HG03342 (cell line): Measurements from ENCODE around the gene LRRN1.

Source experiments
- ATAC-seq: cut with Tn5 transposase; IDR thresholded peaks from one replicate; pipeline ENCODE4 v1.9.1; 2021; ENCODE audit warnings: mild to moderate bottlenecking, moderate library complexity; ENCODE audit not compliant: unreplicated experiment

Gene LRRN1

DNA sequence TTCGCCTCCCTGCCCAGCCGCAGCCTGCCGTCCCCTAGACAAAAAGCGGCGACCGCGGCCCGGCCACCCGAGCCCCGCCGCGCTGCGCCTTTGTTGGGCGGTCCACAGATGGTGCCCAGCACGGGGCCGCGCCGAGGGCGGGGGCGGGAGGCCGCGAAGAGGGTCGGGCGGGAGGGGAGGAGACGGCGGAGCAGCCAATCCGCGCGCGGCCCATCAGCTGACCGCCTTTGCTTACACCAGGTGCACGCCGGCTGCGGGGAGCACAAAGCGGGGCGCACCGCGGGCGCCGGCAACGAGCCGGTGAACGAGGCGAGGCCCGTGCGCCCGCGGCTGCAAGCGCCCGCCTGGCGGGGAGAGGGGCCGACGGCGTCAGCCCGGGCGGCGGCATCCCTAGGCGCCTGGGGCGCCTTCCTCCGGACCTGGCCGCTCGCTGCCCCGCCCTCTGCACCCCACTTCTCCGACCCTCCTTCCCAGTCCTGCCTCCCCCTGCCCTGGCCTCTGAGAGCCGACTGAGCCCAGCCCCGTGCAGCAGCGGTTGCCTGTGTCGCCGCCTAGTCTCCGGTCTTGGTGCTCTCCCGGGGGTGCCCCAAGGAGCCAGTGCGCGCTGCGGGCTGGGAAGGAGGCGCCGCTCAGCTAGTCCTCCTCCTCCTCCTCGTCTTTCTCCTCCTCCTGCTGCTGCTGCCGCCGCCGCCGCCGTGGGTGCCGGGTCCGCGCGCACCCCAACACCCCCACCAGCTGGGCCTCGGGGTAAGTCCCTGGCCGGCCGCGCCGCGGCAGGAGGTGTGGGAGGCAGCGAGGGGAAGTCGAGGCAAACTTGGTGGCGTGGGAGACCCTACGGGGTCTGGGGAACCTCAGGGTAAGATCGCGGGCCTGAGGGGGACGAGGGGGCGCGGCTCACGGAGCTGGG is at the start of gene LRRN1:
LRRN1 (plus strand) TSS at position 259 of the 907 bp plus-strand sequence. CDS start 45,211 bp downstream, outside the sequence.
- peak; percentile 43 for ATAC-seq

DNA sequence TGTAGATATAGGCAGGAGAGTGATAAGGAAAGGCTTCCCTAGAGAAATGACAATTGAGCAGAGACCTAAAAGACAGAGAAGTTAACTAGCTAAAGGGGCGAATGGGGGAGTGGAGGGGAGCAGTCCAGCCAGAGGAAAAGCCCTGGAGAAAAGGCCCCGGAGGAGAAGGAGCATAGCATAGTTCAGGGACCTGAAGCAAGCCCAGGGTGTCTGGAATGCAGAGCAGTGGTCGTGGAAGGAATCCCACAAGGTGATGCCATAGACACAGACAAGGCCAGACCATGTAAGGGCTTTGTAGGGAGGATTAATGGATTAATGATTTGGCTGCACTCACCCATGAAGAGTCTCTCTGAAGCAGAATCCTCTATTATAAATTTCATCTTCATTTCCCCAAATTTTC is 45.8 kb upstream of the LRRN1 start:
- ATAC-seq, result no peak

GRCh38 chr3:3765661-3766060 is 33.6 kb upstream of the LRRN1 start:
- ATAC-seq, result no peak

- ATAC-seq, result no peak
These were observed 33.1 kb upstream of the LRRN1 start for GRCh38 chr3:3766140-3766539.

- no peak for ATAC-seq
These were observed 28.1 kb upstream of the LRRN1 start for GRCh38 chr3:3771094-3771493.

- no peak for ATAC-seq
These were observed 27.7 kb upstream of the LRRN1 start for GRCh38 chr3:3771567-3771966.

- no peak for ATAC-seq
These were observed 26.9 kb upstream of the LRRN1 start for GRCh38 chr3:3772338-3772737.

DNA sequence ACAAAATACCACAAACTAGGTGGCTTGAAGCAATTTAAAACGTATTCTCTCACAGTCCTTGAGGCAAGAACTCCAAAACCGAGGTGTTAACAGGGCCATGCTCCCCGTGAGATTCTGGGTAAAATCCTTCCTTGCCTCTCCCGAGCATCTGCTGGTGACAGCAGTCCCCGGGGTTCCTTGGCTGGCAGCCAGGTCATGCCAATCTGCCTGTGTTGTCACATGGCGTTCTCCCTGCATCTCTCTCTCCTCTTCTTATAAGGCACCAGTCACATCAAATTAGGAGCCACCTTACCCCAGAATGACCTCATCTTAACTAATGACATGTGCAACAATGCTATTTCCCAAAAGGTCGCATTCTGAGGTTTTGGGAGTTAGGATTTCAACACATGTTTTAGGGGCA is 26.3 kb upstream of the LRRN1 start:
- no peak for ATAC-seq

DNA sequence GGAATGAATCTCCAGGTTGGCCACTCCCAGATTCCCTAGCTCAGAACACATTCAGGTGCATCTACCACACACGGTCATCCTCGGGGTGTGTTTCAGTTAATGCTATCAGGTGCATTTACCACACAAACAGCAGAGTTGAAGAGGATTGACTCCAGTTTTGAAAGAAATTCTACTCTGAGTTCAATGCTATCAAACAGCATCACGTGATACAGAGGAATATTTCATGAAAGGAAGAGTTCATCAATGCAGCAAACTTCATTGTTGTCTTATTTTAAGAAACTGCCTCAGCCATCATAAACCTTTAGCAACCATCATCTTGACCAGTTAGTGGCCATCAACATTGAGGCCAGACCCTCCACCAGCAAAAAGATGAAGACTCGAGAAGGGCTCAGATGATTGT is 22.6 kb upstream of the LRRN1 start:
- ATAC-seq, result no peak

- ATAC-seq, result no peak
These were observed 21.0 kb upstream of the LRRN1 start for GRCh38 chr3:3778216-3778615.

- ATAC-seq, result no peak
These were observed 20.5 kb upstream of the LRRN1 start for GRCh38 chr3:3778641-3779270.

DNA sequence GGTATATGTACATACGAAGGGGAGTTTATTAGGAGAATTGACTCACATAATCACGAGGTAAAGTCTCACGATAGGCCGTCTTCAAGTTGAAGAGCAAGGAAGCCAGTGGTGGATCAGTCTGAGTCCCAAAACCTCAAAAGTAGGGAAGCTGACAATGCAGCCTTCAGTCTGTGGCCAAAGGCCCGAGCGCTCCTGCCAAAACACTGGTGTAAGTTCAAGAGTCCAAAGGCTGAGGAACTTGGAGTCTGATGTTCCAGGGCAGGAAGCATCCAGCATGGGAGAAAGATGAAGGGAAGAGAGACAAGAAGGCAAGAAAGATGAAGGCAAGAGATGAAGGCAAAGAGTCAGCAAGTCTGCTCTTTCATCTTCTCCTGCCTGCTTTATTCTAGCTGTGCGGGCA is 16.8 kb upstream of the LRRN1 start:
- ATAC-seq, result no peak

DNA sequence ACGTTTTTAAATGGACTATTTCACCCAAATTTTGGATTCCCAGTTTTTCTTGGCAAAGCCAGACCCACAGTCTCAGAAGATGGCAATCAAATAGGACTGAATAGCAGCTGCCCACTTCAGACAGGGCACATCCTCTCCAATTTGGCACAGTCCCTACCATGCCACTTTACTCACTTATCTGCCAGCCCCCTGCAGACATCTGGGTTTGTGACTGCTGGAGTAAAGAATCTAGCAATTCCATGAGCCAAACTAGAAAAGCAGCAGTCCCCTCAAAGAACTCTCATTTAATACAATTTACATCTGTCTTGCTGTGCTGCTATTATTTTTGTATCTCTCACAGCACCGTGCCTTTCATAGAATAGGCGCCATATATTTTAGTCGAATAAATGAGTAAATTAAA is 16.0 kb upstream of the LRRN1 start:
- ATAC-seq, result no peak

DNA sequence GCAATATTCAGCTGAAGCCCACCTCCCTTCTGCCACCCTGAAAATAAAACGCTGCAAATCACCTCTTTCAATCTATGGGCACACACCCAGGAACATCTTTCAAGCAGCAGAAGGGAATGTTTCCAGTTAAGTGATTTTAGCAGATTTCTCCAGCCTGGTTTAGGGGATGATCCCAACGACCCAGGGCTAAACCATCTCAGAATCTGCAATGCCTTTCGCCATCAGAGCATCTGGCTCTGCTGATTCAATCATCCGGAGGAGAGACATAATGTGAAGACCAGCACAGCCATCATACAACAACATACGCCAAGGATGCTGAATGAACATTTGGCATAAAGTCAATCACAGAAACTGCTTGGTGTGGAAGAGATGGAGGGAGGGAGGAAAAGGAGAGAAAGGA is 15.5 kb upstream of the LRRN1 start:
- no peak for ATAC-seq

DNA sequence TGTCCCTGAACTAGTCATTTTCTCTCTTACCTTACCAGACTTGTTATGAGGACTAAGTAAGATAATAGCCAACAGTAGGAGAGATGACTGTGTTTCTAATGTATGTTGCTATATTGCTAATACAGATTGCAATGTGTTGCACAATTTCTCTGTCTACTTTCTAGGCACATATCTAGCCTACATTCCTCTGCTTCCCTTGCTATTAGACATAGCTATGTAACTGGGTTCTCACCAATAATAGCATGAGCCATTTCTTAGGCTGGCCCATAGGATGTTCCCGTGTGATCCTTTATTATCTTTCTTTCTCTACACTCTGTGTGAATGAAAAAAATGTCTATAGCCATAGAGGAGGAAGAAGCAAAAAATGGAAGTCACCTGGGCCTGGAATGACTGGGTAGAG is 6.8 kb upstream of the LRRN1 start:
- no peak for ATAC-seq

DNA sequence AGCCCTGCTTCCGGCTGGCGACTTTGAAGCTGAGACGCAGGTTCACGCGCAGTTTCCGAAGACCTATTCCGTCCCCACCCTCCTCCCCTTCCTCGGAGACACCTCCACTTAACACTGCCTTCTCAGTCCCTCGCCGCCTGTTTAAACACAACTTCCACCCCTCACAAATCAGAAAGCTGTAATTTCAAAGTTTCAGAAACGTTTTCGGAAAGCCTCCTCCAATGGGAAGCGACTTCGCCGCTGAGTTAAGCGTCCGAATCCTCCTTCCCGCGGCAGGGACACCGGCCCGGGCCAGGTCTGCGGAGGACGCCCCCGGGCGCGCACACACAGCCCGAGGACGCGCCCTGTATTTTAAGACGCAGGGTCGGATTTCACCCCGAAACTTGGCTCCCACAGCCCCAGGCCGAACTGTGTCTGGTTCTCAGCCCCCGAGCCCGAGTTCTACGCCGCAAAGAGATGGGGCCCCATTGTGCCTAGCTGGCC is 559 bp upstream of the LRRN1 start:
- ATAC-seq, result peak; percentile 53

DNA sequence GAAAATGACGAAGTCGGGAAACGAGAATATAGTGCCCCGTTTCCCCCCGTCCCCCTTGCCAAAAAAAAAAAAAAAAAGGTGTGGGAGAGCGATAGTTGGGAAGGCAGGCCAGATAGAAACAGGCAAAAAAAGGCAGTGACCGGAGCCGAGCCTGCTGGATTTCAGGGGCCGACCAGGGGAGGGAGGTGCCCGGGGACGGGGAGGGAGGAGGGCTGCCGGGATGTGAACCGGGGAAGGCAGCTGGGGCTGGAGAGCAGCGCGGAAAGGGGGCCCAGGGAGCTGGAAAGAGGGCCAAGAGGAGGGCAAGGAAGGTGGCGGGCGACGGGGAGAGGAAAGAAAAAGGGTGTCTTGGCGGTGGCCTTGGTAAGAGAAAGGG is 837 bp downstream of the LRRN1 start:
- ATAC-seq, result no peak

DNA sequence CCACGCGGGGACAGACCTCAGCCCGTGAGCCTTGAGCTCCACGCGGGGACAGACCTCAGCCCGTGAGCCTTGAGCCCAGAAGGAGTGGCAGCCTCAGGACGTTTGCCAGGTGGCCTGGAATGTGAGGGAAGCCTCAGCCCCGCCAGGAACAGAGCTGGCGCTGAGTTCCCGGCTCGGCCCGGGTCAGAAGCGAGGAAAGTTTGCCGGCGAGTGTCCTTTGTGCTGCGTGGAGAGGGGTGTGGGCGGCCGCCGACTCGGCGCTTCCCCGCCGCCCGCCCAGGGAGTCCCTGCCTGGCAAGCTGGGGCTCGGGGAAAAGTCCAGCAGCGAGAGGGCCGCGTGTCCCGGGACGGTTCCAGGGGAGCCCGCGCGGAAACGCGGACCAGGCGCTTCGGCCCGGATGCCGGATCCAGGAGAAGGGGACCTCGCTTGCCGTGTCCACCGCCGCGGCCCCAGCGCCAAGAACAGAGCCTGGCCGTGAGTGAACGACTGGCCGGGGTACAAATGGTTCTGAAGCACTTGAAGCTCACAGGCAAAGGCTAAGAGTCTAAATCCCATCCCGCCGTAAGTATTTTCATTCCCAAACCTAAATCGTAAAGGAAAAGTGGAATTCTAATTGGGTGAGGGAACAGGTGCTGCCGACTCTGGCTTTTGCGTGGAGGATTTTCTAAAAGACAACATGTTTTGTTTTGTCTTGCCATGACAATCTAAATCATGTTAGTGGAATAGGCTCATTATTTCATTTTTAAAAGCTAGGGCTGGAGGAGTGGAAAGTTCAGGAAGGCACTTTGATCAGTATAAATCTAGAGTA is 1.7 kb downstream of the LRRN1 start:
- ATAC-seq, result no peak

- ATAC-seq, result no peak
These were observed 2.2 kb downstream of the LRRN1 start for GRCh38 chr3:3801494-3801841.

DNA sequence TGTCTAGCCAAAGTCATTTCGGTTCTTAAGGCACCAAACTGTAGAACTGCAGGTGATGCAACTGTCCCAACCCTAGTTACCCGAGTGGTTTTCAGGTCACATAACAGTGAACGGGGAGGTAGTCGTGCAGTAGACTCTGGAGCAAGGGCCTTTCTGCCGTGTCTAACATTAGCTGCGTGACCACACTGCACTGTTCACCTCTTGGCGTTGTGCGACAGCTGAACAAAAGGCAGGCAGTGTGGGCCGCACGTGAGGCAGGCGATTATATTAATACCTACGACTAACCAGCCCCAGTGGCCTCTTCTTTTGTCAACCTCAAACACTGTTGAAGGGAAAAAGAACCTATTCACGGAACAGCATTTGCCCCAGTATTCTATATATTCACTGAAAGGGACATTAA is 2.8 kb downstream of the LRRN1 start:
- no peak for ATAC-seq

- ATAC-seq, result no peak
These were observed 5.3 kb downstream of the LRRN1 start for GRCh38 chr3:3804560-3804959.

DNA sequence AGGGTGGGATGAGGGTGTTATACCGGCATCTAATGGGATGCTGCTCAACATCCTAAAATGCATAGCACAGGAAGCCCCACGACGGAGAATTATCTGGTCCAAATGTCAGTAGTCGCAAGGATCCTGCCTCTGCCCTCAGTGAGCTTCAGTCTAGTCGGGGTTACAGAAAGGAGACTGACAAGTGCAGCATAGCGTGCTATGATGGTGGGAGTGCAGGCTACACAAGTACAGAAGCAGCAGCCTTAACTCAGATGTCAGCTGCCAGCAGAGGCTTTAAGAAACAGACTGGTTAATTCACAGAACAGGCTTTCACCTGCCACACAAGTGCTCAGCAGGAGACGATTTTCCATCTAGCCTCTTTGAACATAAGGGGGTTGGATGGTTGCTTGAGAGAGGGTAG is 6.9 kb downstream of the LRRN1 start:
- ATAC-seq, result no peak
